ENCODE data around the gene SUMO2. TPM values are rescaled to one million over a fixed set of nuclear protein-coding genes. Genes with fewer than 3 reads are reported as not detected.

SUMO2 gene
- total RNA-seq, 1 donor from 2014 or later, result 449 TPM

- peaks cover 9% of the 10 kb centered on the region for H3K4me1 ChIP-seq (ENCODE audit: insufficient read depth, low read length)
- no peaks in the 10 kb centered on the region for H3K9me3 Mint-ChIP-seq (ENCODE audit: unreplicated experiment)
These were observed 1.5 kb upstream of the SUMO2 start for GRCh38 chr17:75183999-75184884.

DNA sequence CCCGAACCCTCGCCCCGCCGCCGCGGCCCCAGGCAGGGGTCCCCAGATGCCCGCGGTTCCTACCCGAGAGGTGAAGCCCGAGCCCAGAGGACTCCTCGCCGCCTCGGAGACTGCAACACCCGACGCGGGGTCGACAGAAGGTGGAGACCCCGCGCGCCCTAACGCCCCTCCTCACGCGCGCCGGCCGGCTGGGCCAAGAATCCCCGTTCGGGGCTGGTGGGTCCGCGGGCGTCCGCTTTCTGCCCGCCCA, 515 bp downstream of the SUMO2 start:
- H3K4me1 Mint-ChIP-seq (ENCODE audit: low read depth, unreplicated experiment), result peaks cover 8% of the 10 kb centered on the region
- H3K4me3 ChIP-seq (ENCODE audit: insufficient read depth, low read depth, low read length), result peak overlapping the region; percentile 97
- H3K27ac Mint-ChIP-seq (ENCODE audit: unreplicated experiment), result no peak overlapping the region
- no peaks in the 10 kb centered on the region for H3K27me3 Mint-ChIP-seq (ENCODE audit: low read depth, unreplicated experiment)
- peak overlapping the region; percentile 97 for H3K27ac ChIP-seq (ENCODE audit: low read depth, low read length)
- peaks cover 45% of the 10 kb centered on the region for H4K20me1 ChIP-seq (ENCODE audit: insufficient read depth, low read length)
- H3K9me3 ChIP-seq (ENCODE audit: insufficient read depth, low read depth, low read length), result no peaks in the 10 kb centered on the region
- no peak for TF ChIP-seq EZH2 (IDR thresholded peaks at IDR 0.05; ENCODE audit: insufficient read depth, low read length)
- TF ChIP-seq, protein P1, sequence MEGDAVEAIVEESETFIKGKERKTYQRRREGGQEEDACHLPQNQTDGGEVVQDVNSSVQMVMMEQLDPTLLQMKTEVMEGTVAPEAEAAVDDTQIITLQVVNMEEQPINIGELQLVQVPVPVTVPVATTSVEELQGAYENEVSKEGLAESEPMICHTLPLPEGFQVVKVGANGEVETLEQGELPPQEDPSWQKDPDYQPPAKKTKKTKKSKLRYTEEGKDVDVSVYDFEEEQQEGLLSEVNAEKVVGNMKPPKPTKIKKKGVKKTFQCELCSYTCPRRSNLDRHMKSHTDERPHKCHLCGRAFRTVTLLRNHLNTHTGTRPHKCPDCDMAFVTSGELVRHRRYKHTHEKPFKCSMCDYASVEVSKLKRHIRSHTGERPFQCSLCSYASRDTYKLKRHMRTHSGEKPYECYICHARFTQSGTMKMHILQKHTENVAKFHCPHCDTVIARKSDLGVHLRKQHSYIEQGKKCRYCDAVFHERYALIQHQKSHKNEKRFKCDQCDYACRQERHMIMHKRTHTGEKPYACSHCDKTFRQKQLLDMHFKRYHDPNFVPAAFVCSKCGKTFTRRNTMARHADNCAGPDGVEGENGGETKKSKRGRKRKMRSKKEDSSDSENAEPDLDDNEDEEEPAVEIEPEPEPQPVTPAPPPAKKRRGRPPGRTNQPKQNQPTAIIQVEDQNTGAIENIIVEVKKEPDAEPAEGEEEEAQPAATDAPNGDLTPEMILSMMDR (IDR thresholded peaks at IDR 0.05; ENCODE audit: insufficient read depth, low read depth, low read length), result no peak
- peak overlapping the region; percentile 91 for H3K4me2 ChIP-seq (ENCODE audit: low read length)
- peaks cover 55% of the 10 kb centered on the region for H3K79me2 ChIP-seq (ENCODE audit: insufficient read depth, low read length)
- peaks cover 5% of the 10 kb centered on the region for H3K36me3 ChIP-seq (ENCODE audit: insufficient read depth, low read length)
- no peaks in the 10 kb centered on the region for H3K27me3 ChIP-seq (ENCODE audit: insufficient read depth, low read length)
- H3K9ac ChIP-seq (ENCODE audit: low read length), result peak overlapping the region; percentile 98
- H3K4me1 ChIP-seq (ENCODE audit: insufficient read depth, low read length), result peaks cover 9% of the 10 kb centered on the region
- H3K9me3 Mint-ChIP-seq (ENCODE audit: unreplicated experiment), result no peaks in the 10 kb centered on the region
- no peak for DNase-seq (ENCODE audit: low read depth)
- peak overlapping the region; percentile 94 for H3K4me3 Mint-ChIP-seq (ENCODE audit: unreplicated experiment)
- no peaks in the 10 kb centered on the region for H3K36me3 Mint-ChIP-seq (ENCODE audit: low read depth, unreplicated experiment)
- H2AFZ ChIP-seq (ENCODE audit: low read depth, low read length), result peak overlapping the region; percentile 81
- no peak for FAIRE-seq

More at GRCh38 chr17:75183999-75184884, 1.5 kb upstream of the SUMO2 start:
- Histone ChIP-seq H3K36me3 (ENCODE audit: insufficient read depth, low read length) (peaks cover 1% of the 10 kb centered on the region), H3K4me3 (ENCODE audit: insufficient read depth, low read depth, low read length) (no peak overlapping the region), H3K79me2 (ENCODE audit: insufficient read depth, low read length) (peaks cover 35% of the 10 kb centered on the region), H3K27ac (ENCODE audit: low read depth, low read length) (no peak overlapping the region), H2AFZ (ENCODE audit: low read depth, low read length) (no peak overlapping the region), H4K20me1 (ENCODE audit: insufficient read depth, low read length) (peaks cover 27% of the 10 kb centered on the region), H3K9me3 (ENCODE audit: insufficient read depth, low read depth, low read length) (no peaks in the 10 kb centered on the region), H3K4me2 (ENCODE audit: low read length) (no peak overlapping the region), H3K9ac (ENCODE audit: low read length) (no peak overlapping the region), H3K27me3 (ENCODE audit: insufficient read depth, low read length) (no peaks in the 10 kb centered on the region)
- peak overlapping the region; percentile 78 for H3K4me3 Mint-ChIP-seq (ENCODE audit: unreplicated experiment)
- no peak for TF ChIP-seq EZH2 (IDR thresholded peaks at IDR 0.05; ENCODE audit: insufficient read depth, low read length)
- TF ChIP-seq, protein P1 (IDR thresholded peaks at IDR 0.05; ENCODE audit: insufficient read depth, low read depth, low read length), result no peak
- H3K4me1 Mint-ChIP-seq (ENCODE audit: low read depth, unreplicated experiment), result peaks cover 10% of the 10 kb centered on the region
- H3K27ac Mint-ChIP-seq (ENCODE audit: unreplicated experiment), result peak overlapping the region; percentile 71
- FAIRE-seq (no peak), DNase-seq (ENCODE audit: low read depth) (no peak)
- H3K27me3 Mint-ChIP-seq (ENCODE audit: low read depth, unreplicated experiment), result no peaks in the 10 kb centered on the region
- H3K36me3 Mint-ChIP-seq (ENCODE audit: low read depth, unreplicated experiment), result no peaks in the 10 kb centered on the region
